Neural cell (in vitro differentiated cells): ENCODE data around the gene VMAC.

Experiments
- EP300 ChIP-seq: fragments of 450-650 bp; conservative IDR thresholded peaks from 2 replicates; pipeline ENCODE4 v1.6.1; 2014; ENCODE audit warnings: antibody characterized with exemption, mild to moderate bottlenecking, moderate library complexity; ENCODE audit not compliant: poor library complexity, severe bottlenecking
- EZH2 ChIP-seq: fragments of 200-600, 300-800 bp; shearing (Covaris generic), sonication (generic); IDR thresholded peaks from 2 replicates; pipeline ENCODE4 v1.6.1; 2014; ENCODE audit warnings: antibody characterized with exemption, low read length, borderline replicate concordance, mild to moderate bottlenecking; ENCODE audit not compliant: insufficient read depth, poor library complexity, severe bottlenecking
- POLR2AphosphoS5 ChIP-seq: IDR thresholded peaks from 2 replicates; pipeline ENCODE4 v1.6.1; 2012
- RAD21 ChIP-seq: fragments of 450-650 bp; conservative IDR thresholded peaks from 2 replicates; pipeline ENCODE4 v1.6.1; 2014; ENCODE audit warnings: antibody characterized with exemption, mild to moderate bottlenecking, moderate library complexity
- SMC3 ChIP-seq: fragments of 450-650 bp; conservative IDR thresholded peaks from 2 replicates; pipeline ENCODE4 v1.6.1; 2014; ENCODE audit warnings: antibody characterized with exemption, mild to moderate bottlenecking, moderate library complexity; ENCODE audit not compliant: poor library complexity
- TF ChIP-seq, protein P1 (sequence below): fragments of 450-650 bp; IDR thresholded peaks from 2 replicates; pipeline ENCODE4 v1.5.1; 2014; ENCODE audit warnings: antibody characterized with exemption, mild to moderate bottlenecking, moderate library complexity; ENCODE audit not compliant: poor library complexity, severe bottlenecking

DNA sequence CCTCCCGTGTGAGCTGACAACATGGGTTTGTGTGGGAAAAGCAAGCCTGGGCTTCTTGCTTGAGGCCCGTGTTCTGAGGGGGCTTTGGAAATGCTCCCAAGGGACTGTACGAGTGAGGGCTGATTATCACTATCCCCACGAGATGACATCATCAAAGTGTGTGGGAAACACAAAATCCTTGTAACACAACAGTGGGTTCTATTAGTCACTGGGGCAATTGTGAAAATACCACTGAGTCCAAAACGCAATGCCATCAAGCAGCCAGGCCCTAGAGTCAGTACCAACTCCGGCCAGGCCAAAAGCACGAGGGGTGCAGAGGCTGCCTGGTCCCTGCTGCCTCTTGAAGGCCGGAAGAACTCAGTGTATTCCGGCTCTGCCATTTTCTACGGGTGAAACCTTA is 39.0 kb downstream of the VMAC start:
- TF ChIP-seq SMC3, result no peak
- TF ChIP-seq, protein P1, sequence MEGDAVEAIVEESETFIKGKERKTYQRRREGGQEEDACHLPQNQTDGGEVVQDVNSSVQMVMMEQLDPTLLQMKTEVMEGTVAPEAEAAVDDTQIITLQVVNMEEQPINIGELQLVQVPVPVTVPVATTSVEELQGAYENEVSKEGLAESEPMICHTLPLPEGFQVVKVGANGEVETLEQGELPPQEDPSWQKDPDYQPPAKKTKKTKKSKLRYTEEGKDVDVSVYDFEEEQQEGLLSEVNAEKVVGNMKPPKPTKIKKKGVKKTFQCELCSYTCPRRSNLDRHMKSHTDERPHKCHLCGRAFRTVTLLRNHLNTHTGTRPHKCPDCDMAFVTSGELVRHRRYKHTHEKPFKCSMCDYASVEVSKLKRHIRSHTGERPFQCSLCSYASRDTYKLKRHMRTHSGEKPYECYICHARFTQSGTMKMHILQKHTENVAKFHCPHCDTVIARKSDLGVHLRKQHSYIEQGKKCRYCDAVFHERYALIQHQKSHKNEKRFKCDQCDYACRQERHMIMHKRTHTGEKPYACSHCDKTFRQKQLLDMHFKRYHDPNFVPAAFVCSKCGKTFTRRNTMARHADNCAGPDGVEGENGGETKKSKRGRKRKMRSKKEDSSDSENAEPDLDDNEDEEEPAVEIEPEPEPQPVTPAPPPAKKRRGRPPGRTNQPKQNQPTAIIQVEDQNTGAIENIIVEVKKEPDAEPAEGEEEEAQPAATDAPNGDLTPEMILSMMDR, result no peak
- no peak for TF ChIP-seq POLR2AphosphoS5
- TF ChIP-seq EP300, result no peak
- no peak for TF ChIP-seq EZH2
- TF ChIP-seq RAD21, result no peak
